ENCODE results near the gene PAQR4.

PAQR4 gene

DNA sequence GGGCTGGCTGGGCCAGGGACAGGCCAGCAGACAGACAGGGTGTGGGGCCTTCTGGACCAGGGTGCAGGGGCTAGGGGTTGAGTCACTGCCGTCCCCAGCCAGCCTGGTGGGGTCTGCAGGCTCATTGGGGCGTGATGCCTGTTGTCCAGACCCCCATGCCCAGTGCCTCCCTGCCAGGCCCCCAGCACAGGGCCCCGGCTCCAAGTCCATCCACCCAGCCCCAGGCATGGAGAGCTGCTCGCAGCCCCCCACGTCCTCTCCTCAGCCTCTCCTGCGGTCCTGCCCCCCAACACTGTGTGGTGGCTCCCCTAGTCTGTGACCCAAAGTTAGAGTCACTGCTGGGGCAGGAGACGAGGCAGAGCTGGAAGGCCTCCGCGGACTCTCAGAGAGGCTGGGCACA is 18.1 kb downstream of the PAQR4 start:
- Histone ChIP-seq H3K23ac (ENCODE audit: low read length) (no peak overlapping the region), H2AK5ac (ENCODE audit: low read length) (no peak overlapping the region), H3K27me3 (ENCODE audit: insufficient read depth, low read length, poor library complexity) (no peaks in the 10 kb centered on the region), H3K4me3 (ENCODE audit: low read length) (no peak overlapping the region), H3K79me2 (ENCODE audit: control insufficient read depth, insufficient read depth, low read length) (no peaks in the 10 kb centered on the region), H3K27ac (ENCODE audit: low read depth, low read length) (no peak overlapping the region), H2BK120ac (ENCODE audit: low read depth, low read length) (no peak overlapping the region), H3K4me2 (ENCODE audit: low read length) (no peak overlapping the region), H3K4me1 (ENCODE audit: control insufficient read depth, low read depth, low read length) (no peaks in the 10 kb centered on the region), H3K36me3 (ENCODE audit: control insufficient read depth, insufficient read depth, low read length) (no peaks in the 10 kb centered on the region), H4K8ac (ENCODE audit: low read depth, low read length) (no peak overlapping the region), H2BK5ac (ENCODE audit: low read length) (no peak overlapping the region), H3K18ac (ENCODE audit: low read length) (no peak overlapping the region), H3K9ac (ENCODE audit: low read length) (no peak overlapping the region), H2BK15ac (replicated peaks; ENCODE audit: low read depth) (no peak overlapping the region), H3K56ac (ENCODE audit: low read length) (no peak overlapping the region), H4K5ac (ENCODE audit: low read length) (no peak overlapping the region), H3K4ac (ENCODE audit: low read depth, low read length) (no peak overlapping the region), H3K79me1 (ENCODE audit: low read length) (no peaks in the 10 kb centered on the region)
- WGBS (ENCODE audit: extremely low coverage, insufficient coverage, low lambda C conversion rate): no CpG with 5 or more reads among the region's 9 CpGs
- DNase-seq: no peak

DNA sequence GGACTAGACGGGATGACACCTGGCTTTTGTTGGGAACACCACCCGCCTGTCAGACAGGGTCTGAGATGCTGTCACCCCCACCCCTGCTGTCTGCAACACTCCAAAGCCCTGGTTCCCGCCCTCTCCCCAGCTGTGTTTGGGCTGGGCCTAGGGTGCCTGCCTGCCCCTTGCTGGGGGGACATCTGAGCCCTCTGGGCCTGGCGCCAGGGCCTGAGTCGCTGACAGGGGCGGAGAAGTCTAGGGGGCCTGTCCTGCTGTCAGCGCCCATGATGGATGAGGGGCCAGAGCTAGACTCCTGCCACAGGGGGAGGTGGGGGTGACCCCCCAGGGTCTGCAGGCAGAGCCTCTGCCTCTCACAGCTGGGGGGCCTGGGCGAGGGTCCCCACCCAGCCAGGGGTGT is 18.7 kb downstream of the PAQR4 start:
- Histone ChIP-seq H3K4me2 (ENCODE audit: low read length) (no peak overlapping the region), H2BK15ac (replicated peaks; ENCODE audit: low read depth) (no peak overlapping the region), H2BK5ac (ENCODE audit: low read length) (no peak overlapping the region), H3K23ac (ENCODE audit: low read length) (no peak overlapping the region), H3K36me3 (ENCODE audit: control insufficient read depth, insufficient read depth, low read length) (no peaks in the 10 kb centered on the region), H3K79me2 (ENCODE audit: control insufficient read depth, insufficient read depth, low read length) (no peaks in the 10 kb centered on the region), H3K18ac (ENCODE audit: low read length) (no peak overlapping the region), H3K4ac (ENCODE audit: low read depth, low read length) (no peak overlapping the region), H3K27ac (ENCODE audit: low read depth, low read length) (no peak overlapping the region), H3K4me3 (ENCODE audit: low read length) (no peak overlapping the region), H4K8ac (ENCODE audit: low read depth, low read length) (no peak overlapping the region), H3K9ac (ENCODE audit: low read length) (no peak overlapping the region), H2AK5ac (ENCODE audit: low read length) (no peak overlapping the region), H2BK120ac (ENCODE audit: low read depth, low read length) (no peak overlapping the region), H3K27me3 (ENCODE audit: insufficient read depth, low read length, poor library complexity) (no peaks in the 10 kb centered on the region), H3K56ac (ENCODE audit: low read length) (no peak overlapping the region), H3K4me1 (ENCODE audit: control insufficient read depth, low read depth, low read length) (no peaks in the 10 kb centered on the region), H3K79me1 (ENCODE audit: low read length) (no peaks in the 10 kb centered on the region), H4K5ac (ENCODE audit: low read length) (no peak overlapping the region)
- DNase-seq: no peak
- no CpG with 5 or more reads among the region's 8 CpGs for WGBS (ENCODE audit: extremely low coverage, insufficient coverage, low lambda C conversion rate)

DNA sequence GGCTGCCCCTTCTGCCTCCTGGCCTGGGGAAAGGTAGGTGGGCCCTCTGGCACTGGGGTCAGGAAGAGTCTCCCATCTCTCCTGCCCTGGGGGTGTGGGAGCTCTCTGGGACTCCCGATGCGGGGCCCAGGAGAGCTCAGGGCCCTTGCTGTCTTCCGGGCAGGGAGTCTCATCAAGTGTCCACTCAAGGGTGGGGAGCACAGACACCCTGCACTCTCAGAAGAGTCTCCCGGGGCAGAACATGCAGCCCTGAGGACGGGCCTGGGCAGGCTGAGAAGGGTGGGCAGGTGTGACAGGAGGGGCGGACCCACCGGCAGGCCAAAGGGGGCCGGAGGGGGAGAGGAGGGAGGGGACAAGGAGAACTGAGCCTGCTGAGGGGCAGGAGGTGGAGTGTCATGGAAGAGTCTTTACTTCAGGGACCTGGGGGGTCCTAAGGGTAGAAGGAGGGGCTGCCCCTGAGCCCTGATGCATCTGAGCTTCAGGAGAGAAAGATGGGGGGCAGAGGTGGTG is 19.5 kb downstream of the PAQR4 start:
- H3K23ac ChIP-seq (ENCODE audit: low read length): no peak overlapping the region
- H3K27ac ChIP-seq (ENCODE audit: low read depth, low read length): no peak overlapping the region
- H3K18ac ChIP-seq (ENCODE audit: low read length): no peak overlapping the region
- no peak overlapping the region for H2BK5ac ChIP-seq (ENCODE audit: low read length)
- H3K79me1 ChIP-seq (ENCODE audit: low read length): no peaks in the 10 kb centered on the region
- H3K4me3 ChIP-seq (ENCODE audit: low read length): no peak overlapping the region
- no CpG with 5 or more reads among the region's 8 CpGs for WGBS (ENCODE audit: extremely low coverage, insufficient coverage, low lambda C conversion rate)
- no peaks in the 10 kb centered on the region for H3K27me3 ChIP-seq (ENCODE audit: insufficient read depth, low read length, poor library complexity)
- no peak for DNase-seq
- no peaks in the 10 kb centered on the region for H3K79me2 ChIP-seq (ENCODE audit: control insufficient read depth, insufficient read depth, low read length)
- no peak overlapping the region for H2BK120ac ChIP-seq (ENCODE audit: low read depth, low read length)
- H3K9ac ChIP-seq (ENCODE audit: low read length): no peak overlapping the region
- no peak overlapping the region for H4K8ac ChIP-seq (ENCODE audit: low read depth, low read length)
- H3K56ac ChIP-seq (ENCODE audit: low read length): no peak overlapping the region
- H3K4ac ChIP-seq (ENCODE audit: low read depth, low read length): no peak overlapping the region
- H4K5ac ChIP-seq (ENCODE audit: low read length): no peak overlapping the region
- H2BK15ac ChIP-seq (replicated peaks; ENCODE audit: low read depth): no peak overlapping the region
- H3K4me2 ChIP-seq (ENCODE audit: low read length): no peak overlapping the region
- no peaks in the 10 kb centered on the region for H3K4me1 ChIP-seq (ENCODE audit: control insufficient read depth, low read depth, low read length)
- H2AK5ac ChIP-seq (ENCODE audit: low read length): no peak overlapping the region
- no peaks in the 10 kb centered on the region for H3K36me3 ChIP-seq (ENCODE audit: control insufficient read depth, insufficient read depth, low read length)

DNA sequence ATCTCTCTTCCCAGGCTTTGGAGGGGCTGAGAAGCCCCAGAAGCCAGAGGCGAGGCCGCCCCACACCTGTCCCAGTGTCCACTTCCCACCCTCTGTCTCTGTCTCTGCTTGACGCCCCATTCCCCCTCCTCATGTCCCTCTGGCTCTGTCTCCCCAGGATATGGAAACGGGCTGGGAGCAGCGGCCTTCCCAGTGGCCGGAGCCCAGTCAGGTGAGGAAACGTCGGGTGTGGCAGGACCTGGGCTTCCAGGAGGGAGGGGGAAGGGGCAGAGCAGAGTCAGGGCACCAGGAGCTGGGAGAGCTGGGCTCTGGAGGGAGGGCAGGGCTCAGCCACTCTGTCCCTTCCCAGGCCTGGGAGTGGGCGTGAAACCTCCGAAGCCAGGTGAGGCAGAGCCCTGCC is 21.7 kb downstream of the PAQR4 start:
- Histone ChIP-seq H2AK5ac (ENCODE audit: low read length) (no peak overlapping the region), H3K79me1 (ENCODE audit: low read length) (no peaks in the 10 kb centered on the region), H3K4me2 (ENCODE audit: low read length) (no peak overlapping the region), H3K79me2 (ENCODE audit: control insufficient read depth, insufficient read depth, low read length) (no peaks in the 10 kb centered on the region), H3K56ac (ENCODE audit: low read length) (peak overlapping the region; percentile 42), H2BK5ac (ENCODE audit: low read length) (no peak overlapping the region), H3K18ac (ENCODE audit: low read length) (no peak overlapping the region), H4K8ac (ENCODE audit: low read depth, low read length) (no peak overlapping the region), H3K27ac (ENCODE audit: low read depth, low read length) (no peak overlapping the region), H3K27me3 (ENCODE audit: insufficient read depth, low read length, poor library complexity) (no peaks in the 10 kb centered on the region), H2BK120ac (ENCODE audit: low read depth, low read length) (no peak overlapping the region), H3K23ac (ENCODE audit: low read length) (no peak overlapping the region), H3K4me1 (ENCODE audit: control insufficient read depth, low read depth, low read length) (no peaks in the 10 kb centered on the region), H3K9ac (ENCODE audit: low read length) (peak overlapping the region; percentile 16), H4K5ac (ENCODE audit: low read length) (no peak overlapping the region), H3K4ac (ENCODE audit: low read depth, low read length) (no peak overlapping the region), H3K4me3 (ENCODE audit: low read length) (no peak overlapping the region), H2BK15ac (replicated peaks; ENCODE audit: low read depth) (no peak overlapping the region), H3K36me3 (ENCODE audit: control insufficient read depth, insufficient read depth, low read length) (no peaks in the 10 kb centered on the region)
- no CpG with 5 or more reads among the region's 10 CpGs for WGBS (ENCODE audit: extremely low coverage, insufficient coverage, low lambda C conversion rate)
- DNase-seq: no peak

DNA sequence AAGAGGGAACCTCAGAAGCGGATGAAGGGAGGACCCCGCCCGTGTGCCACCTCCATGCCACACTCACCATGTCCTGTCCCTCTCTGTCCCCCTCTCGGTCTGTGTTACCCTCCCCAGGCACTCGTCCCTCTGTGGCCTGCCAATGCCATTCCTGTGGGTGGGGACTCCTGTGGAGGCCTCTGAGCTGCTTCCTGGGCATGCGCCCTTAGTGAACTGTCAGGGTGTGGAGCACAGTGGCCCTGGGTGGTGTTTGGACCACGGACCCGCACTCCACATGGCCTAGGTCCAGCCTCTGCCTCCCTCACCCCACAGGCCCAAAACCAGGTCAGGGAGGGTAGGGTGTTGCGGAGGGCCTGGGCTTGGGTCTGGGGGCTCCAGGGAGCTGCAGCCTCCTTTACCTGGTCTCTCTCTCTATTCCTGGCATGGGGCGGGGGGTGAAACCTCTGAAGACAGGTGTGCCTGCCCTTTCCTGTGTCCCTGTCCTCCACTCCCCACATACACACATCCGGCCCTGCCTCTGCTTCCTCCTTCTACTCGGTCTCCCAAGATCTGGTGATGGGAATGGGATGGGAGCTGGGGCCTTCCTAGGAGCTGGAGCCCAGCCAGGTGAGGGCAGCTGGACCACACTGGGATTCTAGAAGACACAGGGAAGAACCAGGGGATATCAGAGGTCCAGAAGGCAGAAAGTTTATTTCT is 22.6 kb downstream of the PAQR4 start:
- Histone ChIP-seq H3K4me2 (ENCODE audit: low read length) (no peak overlapping the region), H3K4me3 (ENCODE audit: low read length) (no peak overlapping the region), H2BK5ac (ENCODE audit: low read length) (no peak overlapping the region), H3K36me3 (ENCODE audit: control insufficient read depth, insufficient read depth, low read length) (no peaks in the 10 kb centered on the region), H3K27me3 (ENCODE audit: insufficient read depth, low read length, poor library complexity) (no peaks in the 10 kb centered on the region), H3K9ac (ENCODE audit: low read length) (no peak overlapping the region), H3K23ac (ENCODE audit: low read length) (no peak overlapping the region), H3K79me1 (ENCODE audit: low read length) (no peaks in the 10 kb centered on the region), H4K5ac (ENCODE audit: low read length) (no peak overlapping the region), H3K27ac (ENCODE audit: low read depth, low read length) (no peak overlapping the region), H2BK120ac (ENCODE audit: low read depth, low read length) (no peak overlapping the region), H2AK5ac (ENCODE audit: low read length) (no peak overlapping the region), H3K4ac (ENCODE audit: low read depth, low read length) (no peak overlapping the region), H3K4me1 (ENCODE audit: control insufficient read depth, low read depth, low read length) (no peaks in the 10 kb centered on the region), H2BK15ac (replicated peaks; ENCODE audit: low read depth) (no peak overlapping the region), H3K79me2 (ENCODE audit: control insufficient read depth, insufficient read depth, low read length) (no peaks in the 10 kb centered on the region), H4K8ac (ENCODE audit: low read depth, low read length) (no peak overlapping the region), H3K56ac (ENCODE audit: low read length) (no peak overlapping the region), H3K18ac (ENCODE audit: low read length) (no peak overlapping the region)
- WGBS (ENCODE audit: extremely low coverage, insufficient coverage, low lambda C conversion rate): no CpG with 5 or more reads among the region's 12 CpGs
- no peak for DNase-seq

Measured in mesendoderm (in vitro differentiated cells).